Measurements from ENCODE around the gene PPM1E.

DNA sequence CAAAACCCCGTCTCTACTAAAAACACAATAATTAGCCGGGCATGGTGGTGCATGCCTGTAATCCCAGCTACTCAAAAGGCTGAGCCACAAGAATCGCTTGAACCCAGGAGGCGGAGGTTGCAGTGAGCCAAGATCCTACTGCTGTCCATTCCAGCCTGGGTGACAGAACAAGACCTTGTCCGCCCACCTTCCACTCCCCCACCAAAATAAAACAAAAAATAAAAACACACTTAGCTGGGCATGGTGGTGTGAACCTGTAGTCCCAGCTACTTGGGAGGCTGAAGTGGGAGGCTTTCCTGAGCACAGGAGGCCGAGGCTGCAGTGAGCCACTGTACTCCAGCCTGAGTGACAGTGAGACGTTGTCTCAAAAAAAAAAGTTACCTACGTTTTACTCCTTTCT is 3.2 kb downstream of the PPM1E start:
- TF ChIP-seq, protein P1, sequence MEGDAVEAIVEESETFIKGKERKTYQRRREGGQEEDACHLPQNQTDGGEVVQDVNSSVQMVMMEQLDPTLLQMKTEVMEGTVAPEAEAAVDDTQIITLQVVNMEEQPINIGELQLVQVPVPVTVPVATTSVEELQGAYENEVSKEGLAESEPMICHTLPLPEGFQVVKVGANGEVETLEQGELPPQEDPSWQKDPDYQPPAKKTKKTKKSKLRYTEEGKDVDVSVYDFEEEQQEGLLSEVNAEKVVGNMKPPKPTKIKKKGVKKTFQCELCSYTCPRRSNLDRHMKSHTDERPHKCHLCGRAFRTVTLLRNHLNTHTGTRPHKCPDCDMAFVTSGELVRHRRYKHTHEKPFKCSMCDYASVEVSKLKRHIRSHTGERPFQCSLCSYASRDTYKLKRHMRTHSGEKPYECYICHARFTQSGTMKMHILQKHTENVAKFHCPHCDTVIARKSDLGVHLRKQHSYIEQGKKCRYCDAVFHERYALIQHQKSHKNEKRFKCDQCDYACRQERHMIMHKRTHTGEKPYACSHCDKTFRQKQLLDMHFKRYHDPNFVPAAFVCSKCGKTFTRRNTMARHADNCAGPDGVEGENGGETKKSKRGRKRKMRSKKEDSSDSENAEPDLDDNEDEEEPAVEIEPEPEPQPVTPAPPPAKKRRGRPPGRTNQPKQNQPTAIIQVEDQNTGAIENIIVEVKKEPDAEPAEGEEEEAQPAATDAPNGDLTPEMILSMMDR (IDR thresholded peaks at IDR 0.05; ENCODE audit: insufficient read depth, low read length, poor library complexity, severe bottlenecking): no peak
- TF ChIP-seq EZH2phosphoT487 (conservative IDR thresholded peaks at IDR 0.05; ENCODE audit: low read length): no peak
